ENCODE measurements around the gene NDUFS5. TPM values are rescaled to one million over a fixed set of nuclear protein-coding genes. Genes with fewer than 3 reads are reported as not detected.
"Not testable (repeated sequence)": the region's sequence is repeated elsewhere in the genome, so short reads cannot be mapped to it uniquely, and the experiment has no call there.

Gene NDUFS5
- total RNA-seq, 1 donor from 2014 or later, result 208 TPM

DNA sequence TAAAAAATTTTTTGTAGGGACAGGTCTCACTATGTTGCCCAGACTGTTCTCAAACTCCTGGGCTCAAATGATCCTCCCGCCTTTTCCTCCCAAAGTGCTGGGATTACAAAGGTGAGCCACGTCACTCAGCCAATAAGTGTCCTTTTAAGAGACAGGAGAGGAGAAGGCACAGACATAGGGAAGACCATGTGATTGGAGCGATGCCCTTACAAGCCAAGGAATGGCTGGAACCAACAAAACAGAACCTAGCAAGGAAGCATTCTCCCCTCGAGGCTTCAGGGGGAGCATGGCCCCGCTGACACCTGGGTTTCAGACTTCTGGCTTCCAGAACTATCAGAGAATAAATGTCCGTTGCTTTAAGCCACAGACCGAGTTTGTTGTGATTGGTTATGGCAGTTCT, 37.0 kb downstream of the NDUFS5 start:
- H3K9me3 Mint-ChIP-seq (ENCODE audit: low read depth), result no peaks in the 10 kb centered on the region

DNA sequence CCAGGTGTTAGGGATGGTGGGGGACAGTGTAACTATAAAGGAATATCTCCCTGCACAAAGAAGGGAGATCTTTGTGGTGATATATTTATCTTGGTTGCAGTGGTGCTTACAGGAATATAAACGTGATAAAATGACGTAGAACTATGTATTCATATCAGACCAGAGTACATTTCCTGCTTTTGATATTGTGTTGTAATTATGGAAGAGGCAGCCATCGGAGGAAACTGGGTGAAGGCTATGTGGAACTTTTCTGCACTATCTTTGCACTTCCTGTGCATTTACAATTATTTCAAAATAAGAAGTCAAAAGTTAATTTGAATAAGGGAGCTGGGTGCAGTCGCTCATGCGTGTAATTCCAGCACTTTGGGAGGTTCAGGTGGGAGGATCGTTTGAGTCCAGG, 37.6 kb downstream of the NDUFS5 start:
- Mint-ChIP-seq H3K4me3 (ENCODE audit: low read depth) (no peak overlapping the region), H3K36me3 (ENCODE audit: insufficient read depth) (no peaks in the 10 kb centered on the region), H3K4me1 (ENCODE audit: low read depth) (peaks cover 2% of the 10 kb centered on the region), H3K27me3 (no peaks in the 10 kb centered on the region), H3K9me3 (ENCODE audit: low read depth) (no peaks in the 10 kb centered on the region), H3K27ac (no peak overlapping the region)
- TF ChIP-seq, protein P1, sequence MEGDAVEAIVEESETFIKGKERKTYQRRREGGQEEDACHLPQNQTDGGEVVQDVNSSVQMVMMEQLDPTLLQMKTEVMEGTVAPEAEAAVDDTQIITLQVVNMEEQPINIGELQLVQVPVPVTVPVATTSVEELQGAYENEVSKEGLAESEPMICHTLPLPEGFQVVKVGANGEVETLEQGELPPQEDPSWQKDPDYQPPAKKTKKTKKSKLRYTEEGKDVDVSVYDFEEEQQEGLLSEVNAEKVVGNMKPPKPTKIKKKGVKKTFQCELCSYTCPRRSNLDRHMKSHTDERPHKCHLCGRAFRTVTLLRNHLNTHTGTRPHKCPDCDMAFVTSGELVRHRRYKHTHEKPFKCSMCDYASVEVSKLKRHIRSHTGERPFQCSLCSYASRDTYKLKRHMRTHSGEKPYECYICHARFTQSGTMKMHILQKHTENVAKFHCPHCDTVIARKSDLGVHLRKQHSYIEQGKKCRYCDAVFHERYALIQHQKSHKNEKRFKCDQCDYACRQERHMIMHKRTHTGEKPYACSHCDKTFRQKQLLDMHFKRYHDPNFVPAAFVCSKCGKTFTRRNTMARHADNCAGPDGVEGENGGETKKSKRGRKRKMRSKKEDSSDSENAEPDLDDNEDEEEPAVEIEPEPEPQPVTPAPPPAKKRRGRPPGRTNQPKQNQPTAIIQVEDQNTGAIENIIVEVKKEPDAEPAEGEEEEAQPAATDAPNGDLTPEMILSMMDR (IDR thresholded peaks at IDR 0.05; ENCODE audit: unreplicated experiment), result no peak
- DNase-seq (ENCODE audit: low spot score, unreplicated experiment), result no peak

More for the DNA sequence above, 37.0 kb downstream of the NDUFS5 start:
- no peak for DNase-seq (ENCODE audit: low spot score, unreplicated experiment)
- H3K36me3 Mint-ChIP-seq (ENCODE audit: insufficient read depth), result no peaks in the 10 kb centered on the region
- no peak overlapping the region for H3K27ac Mint-ChIP-seq
- TF ChIP-seq, protein P1 (IDR thresholded peaks at IDR 0.05; ENCODE audit: unreplicated experiment), result no peak
- no peaks in the 10 kb centered on the region for H3K27me3 Mint-ChIP-seq
- H3K4me3 Mint-ChIP-seq (ENCODE audit: low read depth), result no peak overlapping the region
- peaks cover 2% of the 10 kb centered on the region for H3K4me1 Mint-ChIP-seq (ENCODE audit: low read depth)

DNA sequence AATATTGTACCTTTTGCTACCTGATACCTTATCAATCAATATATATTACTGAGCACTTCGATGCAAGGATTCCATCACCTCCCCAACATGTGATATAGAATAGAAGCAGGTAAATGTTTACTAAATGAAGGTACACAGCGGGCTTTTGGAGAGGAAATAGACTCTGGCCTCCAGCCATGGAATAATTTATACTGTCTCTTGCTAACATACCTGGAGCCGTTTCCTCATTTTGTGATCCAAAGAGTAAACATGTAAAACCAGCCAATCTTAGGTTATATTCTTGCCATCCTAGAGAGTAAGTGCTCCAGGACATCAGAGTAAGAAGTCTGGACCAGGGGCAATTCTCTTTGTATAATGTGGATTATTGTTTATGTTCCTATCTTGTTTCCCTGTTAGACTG, 39.4 kb downstream of the NDUFS5 start:
- TF ChIP-seq, protein P1 (IDR thresholded peaks at IDR 0.05; ENCODE audit: unreplicated experiment), result no peak
- no peaks in the 10 kb centered on the region for H3K27me3 Mint-ChIP-seq
- no peak for DNase-seq (ENCODE audit: low spot score, unreplicated experiment)
- peaks cover 2% of the 10 kb centered on the region for H3K4me1 Mint-ChIP-seq (ENCODE audit: low read depth)
- peaks cover 2% of the 10 kb centered on the region for H3K36me3 Mint-ChIP-seq (ENCODE audit: insufficient read depth)
- H3K9me3 Mint-ChIP-seq (ENCODE audit: low read depth), result no peaks in the 10 kb centered on the region
- H3K27ac Mint-ChIP-seq, result no peak overlapping the region
- no peak overlapping the region for H3K4me3 Mint-ChIP-seq (ENCODE audit: low read depth)

- H3K4me3 Mint-ChIP-seq (ENCODE audit: low read depth); DNase-seq (ENCODE audit: low spot score, unreplicated experiment); H3K27ac Mint-ChIP-seq; H3K9me3 Mint-ChIP-seq (ENCODE audit: low read depth); H3K27me3 Mint-ChIP-seq; H3K36me3 Mint-ChIP-seq (ENCODE audit: insufficient read depth); H3K4me1 Mint-ChIP-seq (ENCODE audit: low read depth): not testable (repeated sequence)
Observed at GRCh38 chr1:39068227-39068626, 42.1 kb downstream of the NDUFS5 start.

GRCh38 chr1:39071557-39071956, 45.4 kb downstream of the NDUFS5 start:
- H3K36me3 Mint-ChIP-seq (ENCODE audit: insufficient read depth); H3K27me3 Mint-ChIP-seq; H3K4me1 Mint-ChIP-seq (ENCODE audit: low read depth); H3K27ac Mint-ChIP-seq; H3K9me3 Mint-ChIP-seq (ENCODE audit: low read depth); DNase-seq (ENCODE audit: low spot score, unreplicated experiment); H3K4me3 Mint-ChIP-seq (ENCODE audit: low read depth): not testable (repeated sequence)

GRCh38 chr1:39076127-39076798, 50.1 kb downstream of the NDUFS5 start:
- Mint-ChIP-seq H3K4me3 (ENCODE audit: low read depth) (no peak overlapping the region), H3K27ac (no peak overlapping the region), H3K36me3 (ENCODE audit: insufficient read depth) (no peaks in the 10 kb centered on the region), H3K9me3 (ENCODE audit: low read depth) (no peaks in the 10 kb centered on the region), H3K27me3 (peaks cover 16% of the 10 kb centered on the region), H3K4me1 (ENCODE audit: low read depth) (peaks cover 2% of the 10 kb centered on the region)
- no peak for DNase-seq (ENCODE audit: low spot score, unreplicated experiment)
- TF ChIP-seq, protein P1 (IDR thresholded peaks at IDR 0.05; ENCODE audit: unreplicated experiment), result no peak
